ENCODE results near the gene ESCO1. TPM values are rescaled to one million over a fixed set of nuclear protein-coding genes. Genes with fewer than 3 reads are reported as not detected.

Gene ESCO1
- total and polyA plus RNA-seq, 2 experiments from 2014 or later, result 10.9 to 22.0 TPM

DNA sequence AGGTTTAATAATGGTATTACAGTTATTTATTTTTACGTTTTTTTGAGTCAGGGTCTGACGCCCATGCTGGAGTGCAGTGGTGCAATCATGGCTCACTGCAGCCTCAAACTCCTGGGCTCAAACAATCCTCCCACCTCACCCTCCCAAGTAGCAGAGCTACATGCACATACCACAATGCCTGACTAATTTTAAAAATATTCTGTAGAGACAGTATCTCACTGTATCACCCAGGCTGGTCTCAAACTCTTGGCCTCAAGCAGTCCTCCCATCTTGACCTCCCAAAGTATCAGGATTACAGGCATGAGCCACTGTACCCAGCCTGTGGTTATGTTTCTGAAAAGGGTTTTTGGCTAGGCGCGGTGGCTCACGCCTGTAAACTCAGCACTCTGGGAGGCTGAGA lies 120.8 kb downstream of the ESCO1 start:
- no peak for DNase-seq (ENCODE audit: low spot score)
- H4K20me1 ChIP-seq (ENCODE audit: insufficient read depth, poor library complexity, severe bottlenecking), result no peaks in the 10 kb centered on the region
- 93% methylated on average over 5 of the region's 5 CpGs for WGBS (ENCODE audit: low lambda C conversion rate, missing lambda C conversion rate)
- no peak overlapping the region for H3K27ac ChIP-seq
- H3K9me2 ChIP-seq (replicated peaks; ENCODE audit: insufficient read depth), result no peaks in the 10 kb centered on the region
- no peak for TF ChIP-seq EZH2phosphoT487 (IDR thresholded peaks at IDR 0.05; ENCODE audit: low read depth, severe bottlenecking, unreplicated experiment)
- no peak for TF ChIP-seq EZH2 (IDR thresholded peaks at IDR 0.05; ENCODE audit: borderline replicate concordance)
- TF ChIP-seq, protein P1, sequence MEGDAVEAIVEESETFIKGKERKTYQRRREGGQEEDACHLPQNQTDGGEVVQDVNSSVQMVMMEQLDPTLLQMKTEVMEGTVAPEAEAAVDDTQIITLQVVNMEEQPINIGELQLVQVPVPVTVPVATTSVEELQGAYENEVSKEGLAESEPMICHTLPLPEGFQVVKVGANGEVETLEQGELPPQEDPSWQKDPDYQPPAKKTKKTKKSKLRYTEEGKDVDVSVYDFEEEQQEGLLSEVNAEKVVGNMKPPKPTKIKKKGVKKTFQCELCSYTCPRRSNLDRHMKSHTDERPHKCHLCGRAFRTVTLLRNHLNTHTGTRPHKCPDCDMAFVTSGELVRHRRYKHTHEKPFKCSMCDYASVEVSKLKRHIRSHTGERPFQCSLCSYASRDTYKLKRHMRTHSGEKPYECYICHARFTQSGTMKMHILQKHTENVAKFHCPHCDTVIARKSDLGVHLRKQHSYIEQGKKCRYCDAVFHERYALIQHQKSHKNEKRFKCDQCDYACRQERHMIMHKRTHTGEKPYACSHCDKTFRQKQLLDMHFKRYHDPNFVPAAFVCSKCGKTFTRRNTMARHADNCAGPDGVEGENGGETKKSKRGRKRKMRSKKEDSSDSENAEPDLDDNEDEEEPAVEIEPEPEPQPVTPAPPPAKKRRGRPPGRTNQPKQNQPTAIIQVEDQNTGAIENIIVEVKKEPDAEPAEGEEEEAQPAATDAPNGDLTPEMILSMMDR (IDR thresholded peaks at IDR 0.05; ENCODE audit: poor library complexity), result no peak
- H3K36me3 ChIP-seq (replicated peaks; ENCODE audit: insufficient read depth, low read depth), result no peaks in the 10 kb centered on the region
- H3K79me2 ChIP-seq, result no peaks in the 10 kb centered on the region
- H3K4me1 ChIP-seq (ENCODE audit: insufficient read depth), result no peaks in the 10 kb centered on the region
- H3K4me3 ChIP-seq, result no peak overlapping the region
- no peak overlapping the region for H2AFZ ChIP-seq
- H3K9me3 ChIP-seq (ENCODE audit: low read depth), result no peaks in the 10 kb centered on the region
- no peaks in the 10 kb centered on the region for H3K27me3 ChIP-seq
- H3K4me2 ChIP-seq, result no peak overlapping the region

Other genes with a start within 250 kb of the ESCO1 start
- gene SNRPD1, start 11.6 kb upstream of the ESCO1 start, total RNA-seq, result 15.5 and 15.7 TPM in 2 replicates
- gene SNRPD1, start 11.6 kb upstream of the ESCO1 start, polyA plus RNA-seq, result 123 and 166 TPM in 2 replicates
- 51.6 and 60.1 TPM in 2 replicates for gene ABHD3, start 104.1 kb upstream of the ESCO1 start, total RNA-seq
- gene ABHD3, start 104.1 kb upstream of the ESCO1 start, polyA plus RNA-seq, result 45.0 and 45.9 TPM in 2 replicates
- gene MIB1, start 140.1 kb upstream of the ESCO1 start, total RNA-seq, result 52.9 and 62.3 TPM in 2 replicates
- 6.9 and 8.3 TPM in 2 replicates for gene MIB1, start 140.1 kb upstream of the ESCO1 start, polyA plus RNA-seq